Fibroblast of the aortic adventitia (primary cell): Measurements from ENCODE around the gene ELOB. TPM values are rescaled to one million over a fixed set of nuclear protein-coding genes. Genes with fewer than 3 reads are reported as not detected.

Experiments used
- DNase-seq: peaks from one replicate; pipeline ENCODE4 v3.0.0-alpha.2; 2010; ENCODE audit warnings: low read depth
- H3K4me3 ChIP-seq: 2 replicates; pipeline ENCODE4 v1.5.1; 2011; ENCODE audit warnings: low read depth, mild to moderate bottlenecking, control low read depth, low read length, moderate library complexity
- total RNA-seq: library from RNA; depleted of rRNA; stranded (reverse); fragments of >200 nt; gene quantifications from 2 replicates; pipeline ENCODE4 v1.2.3, GENCODE V29; 2012; ENCODE audit warnings: low replicate concordance
- TF ChIP-seq, protein P1 (sequence below): IDR thresholded peaks from 2 replicates; pipeline ENCODE4 v1.5.1; 2011; ENCODE audit warnings: mild to moderate bottlenecking, low read length, control low read depth, inconsistent platforms; ENCODE audit not compliant: insufficient read depth

Gene ELOB
- total RNA-seq, 1 donor = 316 TPM

DNA sequence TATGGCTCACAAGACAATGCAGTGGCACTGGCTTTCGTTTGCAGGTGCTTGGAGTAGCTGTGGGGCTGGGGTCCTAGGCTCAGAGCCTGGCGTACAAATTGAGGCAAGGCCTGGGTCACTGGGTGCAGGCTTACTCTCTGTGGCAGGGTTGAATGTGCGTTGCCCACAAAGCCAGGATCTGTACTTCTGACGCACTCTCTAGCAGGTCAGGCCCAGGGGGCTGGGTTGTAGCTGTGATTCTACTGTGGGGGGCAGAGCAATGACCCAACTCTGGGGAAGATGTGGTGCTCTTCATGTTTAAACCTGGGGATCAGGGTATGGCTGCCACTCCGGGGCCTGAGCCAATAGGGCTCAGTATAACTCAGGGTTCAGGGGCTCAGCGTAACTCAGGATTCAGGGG, 33.6 kb upstream of the ELOB start:
- no peak for DNase-seq
- no peak overlapping the region for H3K4me3 ChIP-seq
- TF ChIP-seq, protein P1, sequence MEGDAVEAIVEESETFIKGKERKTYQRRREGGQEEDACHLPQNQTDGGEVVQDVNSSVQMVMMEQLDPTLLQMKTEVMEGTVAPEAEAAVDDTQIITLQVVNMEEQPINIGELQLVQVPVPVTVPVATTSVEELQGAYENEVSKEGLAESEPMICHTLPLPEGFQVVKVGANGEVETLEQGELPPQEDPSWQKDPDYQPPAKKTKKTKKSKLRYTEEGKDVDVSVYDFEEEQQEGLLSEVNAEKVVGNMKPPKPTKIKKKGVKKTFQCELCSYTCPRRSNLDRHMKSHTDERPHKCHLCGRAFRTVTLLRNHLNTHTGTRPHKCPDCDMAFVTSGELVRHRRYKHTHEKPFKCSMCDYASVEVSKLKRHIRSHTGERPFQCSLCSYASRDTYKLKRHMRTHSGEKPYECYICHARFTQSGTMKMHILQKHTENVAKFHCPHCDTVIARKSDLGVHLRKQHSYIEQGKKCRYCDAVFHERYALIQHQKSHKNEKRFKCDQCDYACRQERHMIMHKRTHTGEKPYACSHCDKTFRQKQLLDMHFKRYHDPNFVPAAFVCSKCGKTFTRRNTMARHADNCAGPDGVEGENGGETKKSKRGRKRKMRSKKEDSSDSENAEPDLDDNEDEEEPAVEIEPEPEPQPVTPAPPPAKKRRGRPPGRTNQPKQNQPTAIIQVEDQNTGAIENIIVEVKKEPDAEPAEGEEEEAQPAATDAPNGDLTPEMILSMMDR = no peak

DNA sequence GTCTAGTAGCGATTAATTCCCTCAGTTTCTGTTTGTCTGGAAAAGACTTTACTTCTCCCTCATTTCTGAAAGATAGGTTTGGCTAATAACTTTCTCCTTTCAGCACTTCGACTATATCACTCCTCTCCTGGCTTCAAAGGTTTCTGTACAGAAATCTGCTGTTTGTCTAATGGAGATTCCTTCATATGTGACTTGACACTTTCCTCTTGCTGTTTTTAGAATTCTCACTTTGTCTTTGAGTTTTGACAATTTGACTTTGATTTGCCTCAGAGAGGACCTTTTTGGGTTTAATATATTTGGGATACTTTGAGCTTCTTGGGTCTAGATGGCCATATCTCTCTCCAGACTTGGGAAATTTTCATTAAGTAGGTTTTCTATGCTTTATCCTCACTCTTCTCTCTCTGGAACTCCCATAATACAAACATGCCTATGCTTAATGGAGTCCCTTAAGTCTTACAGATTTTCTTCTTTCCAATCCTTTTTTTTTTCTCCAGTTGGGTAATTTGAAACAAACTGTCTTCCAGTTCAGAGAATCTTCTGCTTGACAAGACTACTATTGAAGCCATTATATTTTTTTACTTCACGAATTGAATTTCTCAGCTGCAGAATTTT, 32.2 kb upstream of the ELOB start:
- TF ChIP-seq, protein P1 = no peak
- DNase-seq = no peak
- no peak overlapping the region for H3K4me3 ChIP-seq

DNA sequence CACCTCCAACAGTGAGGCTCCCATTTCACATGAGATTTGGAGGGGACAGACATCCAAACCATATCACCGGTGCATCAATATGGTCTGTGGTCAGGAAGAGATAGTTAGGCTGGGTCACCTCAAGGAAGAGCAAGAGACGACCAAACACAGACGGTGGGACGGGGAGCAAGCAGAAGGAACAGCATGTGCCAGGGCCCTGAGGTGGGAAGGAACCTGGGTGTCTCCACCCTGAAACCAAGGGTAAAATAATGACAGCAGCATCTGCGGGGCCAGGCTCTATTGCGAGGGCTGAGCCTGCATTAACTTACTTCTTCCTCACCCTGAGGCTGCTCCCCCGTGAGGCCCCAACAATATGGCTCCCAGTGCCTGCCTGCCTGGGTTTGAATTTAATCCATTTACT, 31.1 kb upstream of the ELOB start:
- H3K4me3 ChIP-seq = no peak overlapping the region
- TF ChIP-seq, protein P1 = no peak
- no peak for DNase-seq

DNA sequence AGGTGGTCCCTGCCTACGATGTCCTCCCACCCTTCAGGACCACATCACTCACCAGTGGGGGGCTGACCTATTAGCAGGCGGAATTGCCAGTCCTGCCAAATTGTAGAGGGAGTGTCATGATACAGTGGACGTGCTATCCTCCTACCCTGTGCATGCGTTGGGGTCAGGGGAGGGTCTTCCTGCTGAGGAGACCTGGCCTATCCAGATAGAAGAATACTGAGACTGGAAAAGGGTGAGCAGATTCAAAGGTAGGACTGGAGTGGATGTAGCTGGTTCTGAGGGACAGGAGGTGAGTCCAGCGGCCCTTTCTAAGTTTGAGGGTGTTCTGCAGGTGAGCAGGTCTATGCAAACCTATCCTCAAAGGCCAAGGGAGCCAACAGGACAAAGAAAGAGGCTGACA, 29.2 kb upstream of the ELOB start:
- no peak overlapping the region for H3K4me3 ChIP-seq
- TF ChIP-seq, protein P1 = no peak
- DNase-seq = no peak

DNA sequence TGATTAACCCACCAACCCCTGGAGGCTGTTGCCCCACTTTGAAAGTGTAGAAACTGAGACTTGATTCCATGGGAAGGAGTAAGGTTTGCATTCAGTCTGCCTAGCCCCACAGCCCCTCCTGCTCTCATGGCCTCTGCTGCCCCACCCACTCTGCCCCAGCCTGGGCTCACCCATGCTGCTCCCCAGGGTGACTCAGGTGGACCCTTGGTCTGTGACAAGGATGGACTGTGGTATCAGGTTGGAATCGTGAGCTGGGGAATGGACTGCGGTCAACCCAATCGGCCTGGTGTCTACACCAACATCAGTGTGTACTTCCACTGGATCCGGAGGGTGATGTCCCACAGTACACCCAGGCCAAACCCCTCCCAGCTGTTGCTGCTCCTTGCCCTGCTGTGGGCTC, 27.6 kb upstream of the ELOB start:
- TF ChIP-seq, protein P1 = no peak

DNA sequence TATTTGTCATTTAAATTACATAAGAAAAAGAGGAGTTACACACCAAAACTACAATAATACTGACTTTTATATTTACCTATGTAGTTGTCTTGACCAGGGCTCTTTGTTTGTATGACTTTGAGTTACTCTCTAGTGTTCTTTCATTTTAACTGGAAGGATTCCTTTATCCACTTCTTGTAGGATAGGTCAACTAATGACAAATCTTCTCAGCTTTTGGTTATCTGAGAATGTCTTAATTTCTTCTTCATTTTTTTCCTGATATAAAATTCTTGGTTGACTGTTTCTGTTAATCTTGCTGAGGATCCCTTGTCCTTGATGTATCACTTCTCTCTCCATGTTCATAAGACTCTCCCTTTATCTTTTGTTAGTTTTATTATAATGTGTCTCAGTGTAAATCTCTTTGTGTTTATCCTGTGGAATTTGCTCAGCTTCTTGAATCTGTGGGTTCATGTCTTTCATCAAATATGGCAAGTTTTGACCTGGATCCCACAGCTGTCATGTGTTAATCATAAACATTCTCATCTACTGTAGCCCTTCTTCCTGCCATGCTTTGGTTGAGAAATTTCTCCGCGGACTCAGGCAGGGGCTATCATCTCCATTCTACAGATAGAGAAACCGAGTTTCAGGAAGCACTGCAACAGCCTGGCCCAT, 26.6 kb upstream of the ELOB start:
- TF ChIP-seq, protein P1 = no peak
- no peak for DNase-seq
- H3K4me3 ChIP-seq = no peak overlapping the region

More for the DNA sequence above, 27.6 kb upstream of the ELOB start:
- H3K4me3 ChIP-seq = no peak overlapping the region
- no peak for DNase-seq
